PC-9 (cell line): Measurements from ENCODE around the gene CYB5R4. TPM values are rescaled to one million over a fixed set of nuclear protein-coding genes. Genes with fewer than 3 reads are reported as not detected.

ENCODE experiments used
- BruUV-seq: library from RNA; stranded (reverse); fragments of 400-500 nt; replicated peaks from 2 replicates; lab custom pipeline; 2021; lab: Mats Ljungman, UMichigan
- CTCF ChIA-PET: fragments of 300-600 bp; sonication (Branson Sonifier 250); formaldehyde crosslinking; loops from one replicate; lab custom pipeline; 2022; ENCODE audit warnings: antibody characterized with exemption; lab: Charles Lee
- POLR2A ChIA-PET: fragments of 300-600 bp; sonication (Branson Sonifier 250); formaldehyde crosslinking; loops from one replicate; lab custom pipeline; 2022; ENCODE audit warnings: antibody characterized with exemption; ENCODE audit not compliant: unreplicated experiment; lab: Charles Lee
- DNase-seq, 2 experiments: peaks; one replicate each; pipeline versions ENCODE4 v3.0.0 to v3.0.0-alpha.2; 2015 to 2022; ENCODE audit warnings: mixed read lengths in 1 of 2
- H2AFZ ChIP-seq: fragments of 200-600 bp; sonication (generic); 2 replicates; pipeline ENCODE4 v1.8.1; 2017; ENCODE audit warnings: antibody characterized with exemption
- H3F3A ChIP-seq: fragments of 200-600 bp; sonication (generic); 2 replicates; pipeline ENCODE4 v1.8.1; 2017; ENCODE audit warnings: antibody characterized with exemption, mild to moderate bottlenecking, low read depth; ENCODE audit not compliant: insufficient read depth
- H3K27ac ChIP-seq: fragments of 200-600 bp; sonication (generic); 2 replicates; pipeline ENCODE4 v1.6.1; 2016; ENCODE audit warnings: mixed run types
- H3K27me3 ChIP-seq: fragments of 200-600 bp; sonication (generic); 2 replicates; pipeline ENCODE4 v1.6.1; 2016; ENCODE audit warnings: low read depth, mixed run types; ENCODE audit not compliant: insufficient read depth
- H3K36me3 ChIP-seq: fragments of 200-600 bp; sonication (generic); 2 replicates; pipeline ENCODE4 v1.6.1; 2016; ENCODE audit warnings: low read depth, mixed run types
- H3K4me1 ChIP-seq: fragments of 200-600 bp; sonication (generic); replicated peaks from 2 replicates; pipeline ENCODE4 v1.6.1; 2016; ENCODE audit warnings: mixed run types; ENCODE audit not compliant: insufficient read depth
- H3K4me2 ChIP-seq: fragments of 200-600 bp; sonication (generic); 2 replicates; pipeline ENCODE4 v1.6.1; 2017; ENCODE audit warnings: mixed run types
- H3K4me3 ChIP-seq: fragments of 200-600 bp; sonication (generic); 2 replicates; pipeline ENCODE4 v1.6.1; 2016; ENCODE audit warnings: mixed run types
- H3K79me2 ChIP-seq: fragments of 200-600 bp; sonication (generic); 2 replicates; pipeline ENCODE4 v1.6.1; 2017; ENCODE audit warnings: low read depth, mixed run types
- H3K9me2 ChIP-seq: fragments of 200-600 bp; sonication (generic); 2 replicates; pipeline ENCODE4 v1.8.1; 2017; ENCODE audit warnings: mild to moderate bottlenecking; ENCODE audit not compliant: insufficient read depth
- H3K9me3 ChIP-seq: fragments of 200-600 bp; sonication (generic); 2 replicates; pipeline ENCODE4 v1.8.1; 2016; ENCODE audit warnings: low read depth; ENCODE audit not compliant: insufficient read depth
- H4K20me1 ChIP-seq: fragments of 200-600 bp; sonication (generic); 2 replicates; pipeline ENCODE4 v1.8.1; 2017; ENCODE audit not compliant: insufficient read depth
- CTCF ChIP-seq: fragments of 200-600 bp; sonication (generic); conservative IDR thresholded peaks from 2 replicates; pipeline ENCODE4 v1.6.1; 2017; ENCODE audit warnings: mixed run types, antibody characterized with exemption, mild to moderate bottlenecking, moderate library complexity
- EZH2 ChIP-seq: fragments of 200-600 bp; sonication (generic); IDR thresholded peaks from 2 replicates; pipeline ENCODE4 v1.8.0; 2017; ENCODE audit warnings: antibody characterized with exemption, low read depth
- intact Hi-C: fragments of 100-400 bp; cut with micrococcal nuclease; formaldehyde crosslinking; loops from one replicate; pipeline ENCODE4 v1.10.0; 2022; ENCODE audit not compliant: unreplicated experiment
- total RNA-seq: library from RNA; stranded (reverse); gene quantifications from 2 replicates; pipeline ENCODE4 v1.2.3, GENCODE V29; 2021

CYB5R4 gene
- total RNA-seq, 1 experiment from 2014 or later, result 22.7 TPM

- no peak overlapping the region for H3K4me3 ChIP-seq
- H3K4me1 ChIP-seq, result no peaks in the 10 kb centered on the region
- ChIA-PET CTCF (no interaction called here), POLR2A (no interaction called here)
- TF ChIP-seq EZH2 (no peak), CTCF (no peak)
- no peaks in the 10 kb centered on the region for H3F3A ChIP-seq
- no peaks in the 10 kb centered on the region for H3K36me3 ChIP-seq
- H3K27me3 ChIP-seq, result no peaks in the 10 kb centered on the region
- intact Hi-C loops, result no loop called here
- no peaks in the 10 kb centered on the region for H3K9me3 ChIP-seq
- no peak overlapping the region for H3K27ac ChIP-seq
- no peak for DNase-seq
- H3K79me2 ChIP-seq, result no peaks in the 10 kb centered on the region
- no peak overlapping the region for H3K4me2 ChIP-seq
- no peaks in the 10 kb centered on the region for H3K9me2 ChIP-seq
- H4K20me1 ChIP-seq, result no peaks in the 10 kb centered on the region
- H2AFZ ChIP-seq, result no peak overlapping the region
- no TSS peak for BruUV-seq
Observed at GRCh38 chr6:83978324-83978734, 118.8 kb downstream of the CYB5R4 start.

- no peak overlapping the region for H3K4me2 ChIP-seq
- H3K9me3 ChIP-seq, result no peaks in the 10 kb centered on the region
- BruUV-seq, result no TSS peak
- H3K79me2 ChIP-seq, result no peaks in the 10 kb centered on the region
- DNase-seq, result no peak
- H2AFZ ChIP-seq, result no peak overlapping the region
- intact Hi-C loops, result no loop called here
- H3K36me3 ChIP-seq, result no peaks in the 10 kb centered on the region
- H3K4me1 ChIP-seq, result no peaks in the 10 kb centered on the region
- ChIA-PET POLR2A (no interaction called here), CTCF (no interaction called here)
- no peak overlapping the region for H3K27ac ChIP-seq
- no peaks in the 10 kb centered on the region for H4K20me1 ChIP-seq
- H3K4me3 ChIP-seq, result no peak overlapping the region
- no peaks in the 10 kb centered on the region for H3K27me3 ChIP-seq
- TF ChIP-seq CTCF, result no peak
- no peak for TF ChIP-seq EZH2
- H3F3A ChIP-seq, result no peaks in the 10 kb centered on the region
- no peaks in the 10 kb centered on the region for H3K9me2 ChIP-seq
Observed at GRCh38 chr6:83978997-83979396, 119.5 kb downstream of the CYB5R4 start.

- ChIA-PET CTCF (no interaction called here), POLR2A (no interaction called here)
- no peak overlapping the region for H3K27ac ChIP-seq
- H3K4me3 ChIP-seq, result no peak overlapping the region
- no peaks in the 10 kb centered on the region for H3K4me1 ChIP-seq
- H3K27me3 ChIP-seq, result no peaks in the 10 kb centered on the region
- H3K79me2 ChIP-seq, result no peaks in the 10 kb centered on the region
- no peak for DNase-seq
- BruUV-seq, result no TSS peak
- no peaks in the 10 kb centered on the region for H3K36me3 ChIP-seq
- no peaks in the 10 kb centered on the region for H3K9me3 ChIP-seq
- no peaks in the 10 kb centered on the region for H3K9me2 ChIP-seq
- intact Hi-C loops, result no loop called here
- H2AFZ ChIP-seq, result no peak overlapping the region
- H3K4me2 ChIP-seq, result no peak overlapping the region
- H3F3A ChIP-seq, result no peaks in the 10 kb centered on the region
- TF ChIP-seq CTCF, result no peak
- TF ChIP-seq EZH2, result no peak
- H4K20me1 ChIP-seq, result no peaks in the 10 kb centered on the region
Observed at GRCh38 chr6:83984411-83984810, 124.9 kb downstream of the CYB5R4 start.
